Adrenal gland (tissue), 12 donors: ENCODE data around the gene PNMT. TPM values are rescaled to one million over a fixed set of nuclear protein-coding genes. Genes with fewer than 3 reads are reported as not detected.

Experiments
- DNase-seq, 7 donors: peaks; one replicate each; pipeline ENCODE4 v3.0.0-alpha.2; 2019 to 2020
- H3K27ac ChIP-seq, 5 donors: fragments of 200-600 bp; sonication (generic) in 4 of 5; 1 replicate in 3 of 5; 2 replicates in 2 of 5; pipeline versions ENCODE4 v1.5.1 to v1.8.0; 2016 to 2020; ENCODE audit warnings: mild to moderate bottlenecking in 1 of 5
- H3K27me3 ChIP-seq: fragments of 200-600 bp; 2 replicates; pipeline ENCODE4 v1.8.0; 2021
- H3K36me3 ChIP-seq, 2 donors: fragments of 200-600 bp; replicated peaks in 1 of 2; 1 replicate in 1 of 2; 2 replicates in 1 of 2; pipeline versions ENCODE4 v1.5.1 to v1.8.0; 2018 to 2022
- H3K4me1 ChIP-seq, 2 donors: fragments of 200-600 bp; replicated peaks in 1 of 2; 1 replicate in 1 of 2; 2 replicates in 1 of 2; pipeline versions ENCODE4 v1.5.1 to v1.8.0; 2018 to 2021
- H3K4me3 ChIP-seq, 4 donors: fragments of 200-600 bp; sonication (generic) in 3 of 4; one replicate each; pipeline ENCODE4 v1.5.1; 2016 to 2018
- H3K9me3 ChIP-seq, 3 donors: fragments of 200-600 bp; sonication (generic) in 1 of 3; replicated peaks in 1 of 3; 1 replicate in 2 of 3; 2 replicates in 1 of 3; pipeline versions ENCODE4 v1.5.1 to v1.8.0; 2016 to 2021
- CTCF ChIP-seq, 6 experiments: fragments of 450-650 bp in 4 of 6; fragments of 200-600 bp in 2 of 6; sonication (generic) in 1 of 6; IDR thresholded peaks; 1 replicate in 5 of 6; 2 replicates in 1 of 6; pipeline versions ENCODE4 v1.5.1 to v1.8.0; 2016 to 2021; ENCODE audit warnings: antibody characterized with exemption in 6 of 6, mild to moderate bottlenecking in 2 of 6, moderate library complexity in 1 of 6
- POLR2A ChIP-seq, 2 donors: fragments of 450-650 bp; IDR thresholded peaks; one replicate each; pipeline ENCODE4 v1.6.1; 2017; ENCODE audit warnings: antibody characterized with exemption in 2 of 2, mild to moderate bottlenecking in 2 of 2, moderate library complexity in 1 of 2
- WGBS, 4 donors: extraction: QIAGEN DNeasy Blood & Tissue Kit in 2 of 4; methylation state at CpG; one replicate each; pipeline versions ENCODE4 v1.1.5 to v1.1.7; 2013 to 2017; 5-methylcytosine and 5-hydroxymethylcytosine counted together
- intact Hi-C, 2 donors: fragments of 100-400 bp; cut with DNase I; formaldehyde crosslinking; loops; one replicate each; pipeline versions ENCODE4 v1.14.1 to v1.15.0; 2022 to 2023
- polyA plus RNA-seq, 3 donors: library from polyadenylated mRNA; stranded (reverse); fragments of 200-250 nt in 2 of 3; fragments of 350-450 nt in 1 of 3; fragmentation: Illumina TruSeq in 1 of 3; extraction: RNeasy Lipid Tissue Mini Kit (QIAGEN cat#74804) in 1 of 3; gene quantifications; one replicate each; pipeline ENCODE4 v1.2.3, GENCODE V29; 2013 to 2014
- total RNA-seq, 9 donors: library from RNA; depleted of rRNA in 4 of 9; stranded (reverse); fragments of >200 nt in 4 of 9; fragments of 120-200 nt in 1 of 9; fragmentation: NEBNext Ultra II Directional in 1 of 9; extraction: Animal tissue kit (Norgen Biotek cat#: 25700) in 1 of 9; gene quantifications; one replicate each; pipeline versions ENCODE4 v1.1.0 to v1.2.4, GENCODE V29; 2013 to 2023
- donor health status: healthy with polysubstance abuse.
- donor health status: Bipolar disorder and iron deficiency.
- donor health status: DM: yes; HTN: yes; CAD: no.
- donor health status: DM: no; HTN: no; CAD: no.
- donor health status: DM: no; HTN: no; CAD: no.
- donor health status: DM: yes; HTN: yes; CAD: no.

The PNMT gene
- total and polyA plus RNA-seq, 12 donors: 0.47 to 593 (median 121) TPM; not detected in 1

DNA sequence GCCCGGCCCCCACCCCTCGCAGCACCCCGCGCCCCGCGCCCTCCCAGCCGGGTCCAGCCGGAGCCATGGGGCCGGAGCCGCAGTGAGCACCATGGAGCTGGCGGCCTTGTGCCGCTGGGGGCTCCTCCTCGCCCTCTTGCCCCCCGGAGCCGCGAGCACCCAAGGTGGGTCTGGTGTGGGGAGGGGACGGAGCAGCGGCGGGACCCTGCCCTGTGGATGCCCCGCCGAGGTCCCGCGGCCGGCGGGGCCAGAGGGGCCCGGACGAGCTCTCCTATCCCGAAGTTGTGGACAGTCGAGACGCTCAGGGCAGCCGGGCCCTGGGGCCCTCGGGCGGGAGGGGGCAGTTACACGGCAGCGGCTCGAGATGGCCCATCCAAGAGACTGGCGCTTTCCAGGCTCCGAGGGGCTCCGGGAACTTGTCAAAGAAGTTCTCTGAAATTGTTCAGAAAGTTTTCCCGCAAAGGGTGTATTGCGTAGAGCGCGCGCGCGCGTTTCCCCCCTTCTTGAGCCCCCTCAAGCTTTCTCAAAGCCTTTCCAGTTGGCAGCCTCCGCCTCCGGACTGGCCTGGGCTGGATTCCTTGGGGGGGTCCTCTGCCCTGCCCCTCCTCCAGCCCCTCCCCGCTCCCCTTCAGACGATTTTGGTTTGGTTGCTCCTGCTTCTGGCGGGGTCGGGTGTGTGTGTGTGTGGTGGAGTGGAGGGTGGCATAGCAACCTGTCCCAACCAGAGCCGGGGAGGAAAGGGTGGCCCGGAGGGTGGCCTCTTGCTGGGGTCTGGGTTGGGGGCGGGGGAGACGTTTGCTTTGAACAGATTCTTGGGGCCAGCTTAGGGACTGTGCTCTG is 32.1 kb downstream of the PNMT start:
- Histone ChIP-seq H3K27me3 (peaks cover 16% of the 10 kb centered on the region), H3K9me3 (no peaks in the 10 kb centered on the region), H3K4me1 (no peaks in the 10 kb centered on the region), H3K36me3 (no peaks in the 10 kb centered on the region), H3K27ac (peak overlapping the region in 2 of 5 donors; percentile 41 to 73), H3K4me3 (peak overlapping the region in 2 of 4 donors; percentile 16 to 62)
- intact Hi-C loops: no loop called here
- TF ChIP-seq POLR2A (IDR thresholded peaks at IDR 0.05) (no peak), CTCF (IDR thresholded peaks at IDR 0.05) (no peak)
- no peak for DNase-seq
- 2 to 7% (median 3%) methylated on average over 12 to 57 of the region's 57 CpGs for WGBS, 4 donors

DNA sequence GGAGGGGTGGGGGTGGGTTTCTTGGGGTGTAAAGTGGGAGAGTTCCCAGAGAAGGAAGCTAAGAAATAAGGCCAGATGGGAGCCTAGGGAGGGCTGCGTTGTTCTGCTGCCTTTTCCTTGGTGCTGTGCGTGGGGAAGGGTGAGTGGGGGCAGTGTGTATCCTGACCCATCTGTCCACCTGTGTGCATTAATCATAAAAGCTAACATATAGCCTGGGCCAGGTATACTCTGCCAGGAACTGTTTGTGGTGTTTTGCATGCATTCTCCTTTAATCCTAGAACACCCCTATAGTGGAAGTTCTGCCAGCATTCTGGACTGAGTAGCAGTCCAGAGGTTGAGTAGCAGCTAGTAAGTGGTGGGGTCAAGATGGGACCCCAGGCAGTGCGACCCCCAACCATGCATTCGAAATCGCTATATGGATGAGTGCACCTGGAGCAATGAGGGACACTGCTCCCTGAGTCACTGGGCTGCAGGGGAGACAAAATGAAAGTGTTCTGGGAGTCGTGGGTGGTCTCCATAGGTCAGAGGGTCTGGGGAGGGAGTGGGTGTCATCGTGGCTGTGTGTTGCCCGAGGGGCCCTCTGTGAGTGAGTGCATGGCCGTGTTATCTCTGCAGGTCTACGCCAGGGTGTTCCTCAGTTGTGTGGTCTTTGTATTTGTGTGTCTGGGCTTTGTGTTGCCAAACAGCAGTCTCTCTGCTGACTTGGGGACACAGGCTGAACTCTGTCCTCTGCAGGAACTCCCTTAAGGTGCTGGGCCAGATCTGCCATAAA is 32.9 kb downstream of the PNMT start:
- Histone ChIP-seq H3K4me3 (peak overlapping the region in 1 of 4 donors; percentile 62), H3K36me3 (no peaks in the 10 kb centered on the region), H3K27ac (peak overlapping the region in 1 of 5 donors; percentile 73), H3K4me1 (no peaks in the 10 kb centered on the region), H3K9me3 (no peaks in the 10 kb centered on the region), H3K27me3 (peaks cover 16% of the 10 kb centered on the region)
- 44 to 56% (median 51%) methylated on average over 10 of the region's 10 CpGs for WGBS, 4 donors
- DNase-seq: no peak
- TF ChIP-seq POLR2A (IDR thresholded peaks at IDR 0.05) (no peak), CTCF (IDR thresholded peaks at IDR 0.05) (no peak)
- intact Hi-C loops: no loop called here

DNA sequence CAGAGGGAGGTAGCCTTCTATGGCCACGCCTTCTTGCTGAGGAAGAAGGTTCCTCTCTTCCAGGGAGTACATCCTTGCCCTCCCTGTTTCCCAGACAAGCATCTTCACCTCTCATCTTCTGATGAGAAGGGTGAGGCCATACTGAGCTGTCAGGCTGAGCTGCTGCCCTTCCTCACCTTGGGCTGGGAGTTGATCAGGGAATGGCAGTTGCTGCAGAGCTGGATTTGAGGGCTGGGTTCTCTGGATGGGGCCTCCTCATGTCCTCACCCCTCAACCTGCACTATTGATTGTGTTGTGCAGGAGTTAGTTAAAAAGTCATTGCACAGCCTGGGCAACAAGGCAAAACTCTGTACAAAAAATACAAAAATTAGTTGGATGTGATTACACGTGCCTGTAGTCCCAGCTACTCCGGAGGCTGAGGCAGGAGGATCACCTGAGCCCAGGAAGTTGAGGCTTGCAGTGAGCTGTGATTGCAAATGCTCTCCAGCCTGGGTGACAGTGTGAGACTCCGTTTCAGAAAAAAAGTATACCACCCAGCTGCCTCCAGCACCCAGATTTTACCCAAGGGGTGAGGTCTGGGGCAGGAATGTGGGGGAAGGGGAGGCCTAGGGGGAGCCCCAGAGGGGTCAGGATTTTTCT is 33.6 kb downstream of the PNMT start:
- no peak for TF ChIP-seq CTCF (IDR thresholded peaks at IDR 0.05)
- TF ChIP-seq POLR2A (IDR thresholded peaks at IDR 0.05): no peak
- H3K4me1 ChIP-seq: no peaks in the 10 kb centered on the region
- intact Hi-C loops: no loop called here
- no peak overlapping the region for H3K4me3 ChIP-seq
- H3K27ac ChIP-seq: no peak overlapping the region
- H3K9me3 ChIP-seq: no peaks in the 10 kb centered on the region
- peaks cover 16% of the 10 kb centered on the region for H3K27me3 ChIP-seq
- WGBS, 4 donors: 67 to 82% (median 75%) methylated on average over 4 of the region's 4 CpGs
- H3K36me3 ChIP-seq: no peaks in the 10 kb centered on the region
- no peak for DNase-seq
